Muscle of back (tissue), 11 donors: ENCODE data around the gene SAMD3. TPM values are rescaled to one million over a fixed set of nuclear protein-coding genes. Genes with fewer than 3 reads are reported as not detected.
"Not testable (repeated sequence)": the region's sequence is repeated elsewhere in the genome, so short reads cannot be mapped to it uniquely, and the experiment has no call there.

Source experiments
- DNase-seq, 3 donors: peaks; one replicate each; pipeline versions ENCODE4 v3.0.0 to v3.0.0-alpha.2; 2013
- polyA plus RNA-seq, 10 donors: library from polyadenylated mRNA; unstranded; fragments of 120-200 nt; gene quantifications; one replicate each; pipeline ENCODE4 v1.2.1, GENCODE V29; 2013; ENCODE audit not compliant: insufficient read length in 10 of 10

SAMD3 gene
- polyA plus RNA-seq, 10 donors, result 0.74 to 4.4 (median 1.2) TPM

DNA sequence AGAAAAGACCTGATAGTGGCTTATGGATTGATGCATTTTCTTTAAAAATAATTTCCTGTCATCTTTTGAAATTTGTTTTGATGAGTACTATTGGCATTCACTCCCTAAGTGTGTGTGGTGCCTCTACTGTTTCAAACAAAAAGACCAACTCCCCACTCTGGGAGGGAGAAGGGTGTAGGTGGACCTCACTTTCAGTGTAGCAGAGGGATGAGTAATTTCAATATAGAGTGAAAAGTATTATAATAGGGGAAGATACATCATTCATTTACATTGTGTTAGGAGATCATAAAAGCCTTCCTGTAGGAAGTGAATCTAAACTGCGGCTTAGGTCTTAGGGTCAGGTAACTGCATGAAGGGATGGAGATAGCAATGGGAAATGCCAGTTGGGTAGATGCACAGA, 46.4 kb downstream of the SAMD3 start:
- DNase-seq, result no peak

DNA sequence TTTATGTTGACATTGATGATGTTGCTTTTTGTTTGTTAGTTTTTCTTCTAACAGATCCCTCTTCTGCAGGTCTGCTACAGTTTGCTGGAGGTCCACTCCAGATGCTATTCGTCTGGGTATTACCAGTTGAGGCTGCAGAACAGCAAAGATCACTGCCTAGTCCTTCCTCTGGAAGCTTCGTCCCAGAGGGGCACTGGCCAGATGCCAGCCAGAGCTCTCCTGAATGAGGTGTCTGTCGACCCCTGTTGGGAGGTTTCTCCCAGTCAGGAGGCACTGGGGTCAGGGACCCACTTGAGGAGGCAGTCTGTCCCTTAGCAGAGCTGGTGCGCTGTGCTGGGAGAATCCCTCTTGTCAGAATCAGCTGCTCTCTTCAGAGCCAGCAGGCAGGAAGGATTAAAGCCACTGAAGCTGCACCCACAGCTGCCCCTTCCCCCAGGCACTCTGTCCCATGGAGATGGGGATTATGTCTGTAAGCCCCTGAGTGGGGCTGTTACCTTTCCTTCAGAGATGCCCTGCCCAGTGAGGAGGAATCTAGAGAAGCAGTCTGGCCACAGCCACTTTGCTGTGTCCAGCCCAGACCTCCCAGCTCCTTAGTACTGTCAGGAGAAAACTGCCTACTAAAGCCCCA, 49.3 kb downstream of the SAMD3 start:
- not testable (repeated sequence) for DNase-seq

DNA sequence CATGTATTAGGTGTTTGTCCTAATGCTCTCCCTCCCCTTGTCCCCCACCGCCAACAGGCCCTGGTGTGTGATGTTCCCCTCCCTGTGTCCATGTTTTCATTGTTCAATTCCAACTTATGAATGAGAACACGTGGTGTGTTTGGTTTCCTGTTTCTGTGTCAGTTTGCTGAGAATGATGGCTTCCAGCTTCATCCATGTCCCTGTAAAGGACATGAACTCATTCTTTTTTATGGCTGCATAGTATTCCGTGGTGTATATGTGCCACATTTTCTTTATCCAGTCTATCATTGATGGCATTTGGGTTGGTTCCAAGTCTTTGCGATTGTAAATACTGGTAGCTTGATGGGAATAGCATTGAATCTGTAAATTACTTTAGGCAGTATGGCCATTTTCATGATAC, 52.6 kb downstream of the SAMD3 start:
- not testable (repeated sequence) for DNase-seq

DNA sequence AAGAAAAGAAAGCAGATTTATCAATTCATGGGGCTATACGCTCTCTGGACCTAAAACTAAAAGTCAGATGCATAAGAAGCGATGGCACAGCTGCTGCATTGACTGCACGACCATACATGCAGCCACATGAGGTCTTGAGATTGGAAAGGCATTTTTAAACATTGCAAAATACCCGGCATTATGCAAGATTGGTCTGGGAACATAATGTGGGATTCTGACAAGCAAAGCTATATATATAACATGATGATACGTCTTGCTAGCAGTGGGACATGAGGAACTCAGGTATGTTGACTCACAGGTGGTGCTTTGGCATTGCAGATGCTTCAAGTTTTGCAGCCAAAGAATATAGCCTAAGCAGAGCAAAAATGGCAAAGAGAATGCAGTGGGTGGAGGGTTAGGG, 55.1 kb downstream of the SAMD3 start:
- DNase-seq, result no peak

DNA sequence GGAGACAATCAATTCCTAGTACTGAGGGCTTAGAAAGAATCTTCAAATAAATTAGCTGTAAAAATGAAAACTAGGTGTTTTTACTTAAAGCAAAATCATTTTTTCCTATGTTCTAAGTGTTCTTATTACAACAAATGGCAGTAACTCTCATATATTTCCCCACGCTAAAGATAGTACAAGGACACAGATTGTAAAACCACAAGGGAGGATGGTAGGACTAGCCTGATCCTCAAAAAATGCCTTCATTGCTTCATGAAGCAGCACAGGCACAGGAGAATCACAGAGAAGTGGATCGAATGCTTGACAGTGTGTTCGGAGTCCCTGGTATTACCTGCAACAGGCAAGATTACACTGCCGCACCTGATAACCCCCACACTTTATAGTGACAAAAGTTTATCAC, 58.5 kb downstream of the SAMD3 start:
- DNase-seq, result no peak

DNA sequence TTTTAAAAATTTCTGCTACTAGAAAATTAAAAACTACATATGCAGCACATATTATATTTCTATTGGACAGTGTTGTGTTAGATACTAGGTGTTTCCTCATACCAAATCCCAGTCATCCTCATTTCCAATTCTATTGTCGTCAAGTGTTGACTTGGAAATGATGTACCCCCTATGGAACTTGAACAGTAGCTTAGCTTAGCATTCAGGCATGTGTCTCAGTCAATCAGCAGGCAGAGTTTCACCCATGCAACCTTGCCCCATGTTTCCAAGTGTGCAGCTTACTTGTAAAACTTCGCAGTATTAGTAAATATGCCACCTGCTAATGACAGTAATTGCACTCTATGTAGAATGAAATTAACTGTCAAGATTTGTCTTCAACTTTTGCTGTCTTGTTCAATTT, 59.5 kb downstream of the SAMD3 start:
- DNase-seq, result no peak

DNA sequence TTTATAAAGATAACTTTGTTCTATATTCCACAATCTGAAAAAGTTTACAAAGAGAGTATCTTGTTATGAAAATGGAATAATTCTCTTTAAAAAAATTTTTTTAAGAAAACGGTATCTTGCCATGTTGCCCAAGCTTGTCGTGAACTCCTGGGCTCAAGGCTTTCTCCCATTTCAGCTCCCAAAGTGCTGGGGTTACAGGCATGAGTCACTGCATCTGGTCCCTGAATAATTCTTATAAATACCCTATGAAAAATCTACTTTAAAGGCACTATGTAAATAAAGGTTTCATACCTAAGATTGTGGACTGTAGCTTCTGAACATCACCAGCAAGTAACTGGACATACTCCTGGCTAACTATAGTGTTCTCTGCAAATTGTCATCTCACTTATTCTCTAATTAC, 60.3 kb downstream of the SAMD3 start:
- DNase-seq, result no peak

DNA sequence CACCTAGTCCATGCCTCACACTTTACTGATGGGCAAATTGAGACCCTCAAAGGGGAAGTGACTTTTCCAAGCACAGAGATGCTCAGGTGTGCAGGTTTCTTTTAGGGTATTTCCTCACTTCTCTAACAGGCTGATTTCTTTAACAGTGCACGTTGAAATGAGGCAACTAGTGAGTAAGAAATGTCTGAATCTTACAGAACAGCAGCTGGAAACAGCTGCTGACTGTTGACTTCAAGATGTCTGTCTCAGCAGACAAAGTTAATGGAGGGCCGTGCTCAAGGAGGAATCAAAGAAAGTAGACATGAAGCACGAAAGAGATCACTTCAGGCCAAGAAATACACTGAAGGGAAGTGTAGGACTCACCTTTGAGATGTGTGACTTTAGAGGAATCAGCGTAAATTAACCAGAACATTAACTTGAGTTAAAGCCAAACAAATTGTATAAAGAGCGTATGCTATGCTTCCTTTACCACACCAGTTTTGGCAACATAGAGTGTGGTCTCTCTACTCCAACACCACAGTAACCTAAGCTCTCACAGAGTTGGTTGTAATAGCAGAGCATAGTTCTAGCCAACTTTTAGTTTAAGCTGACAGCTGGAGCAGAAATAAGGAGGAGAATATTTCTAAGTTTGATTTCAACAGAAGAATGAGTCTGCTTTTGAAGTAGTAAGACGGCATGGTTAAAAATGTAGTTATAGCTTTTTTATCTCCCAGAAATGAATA, 60.9 kb downstream of the SAMD3 start:
- peak in 1 of 3 donors; percentile 41 for DNase-seq

DNA sequence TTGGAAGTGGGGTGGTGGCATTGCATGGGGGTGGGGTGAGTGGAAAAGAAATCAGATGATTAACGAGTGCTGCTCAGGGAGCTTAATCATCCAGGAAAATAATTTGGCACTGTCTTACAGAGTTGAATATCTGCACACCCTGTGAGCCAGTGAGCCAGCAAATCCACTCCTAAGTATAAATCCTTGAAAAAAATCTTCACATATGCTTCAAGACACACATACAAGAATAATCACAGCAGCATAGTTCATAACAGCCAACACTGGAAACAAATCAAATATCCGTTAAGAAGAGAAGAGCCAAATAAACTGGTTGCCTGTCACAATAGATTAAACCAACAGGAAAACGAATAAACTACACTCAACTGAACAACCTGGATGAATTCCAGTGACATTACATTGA, 62.8 kb downstream of the SAMD3 start:
- DNase-seq, result peak in 1 of 3 donors; percentile 28

DNA sequence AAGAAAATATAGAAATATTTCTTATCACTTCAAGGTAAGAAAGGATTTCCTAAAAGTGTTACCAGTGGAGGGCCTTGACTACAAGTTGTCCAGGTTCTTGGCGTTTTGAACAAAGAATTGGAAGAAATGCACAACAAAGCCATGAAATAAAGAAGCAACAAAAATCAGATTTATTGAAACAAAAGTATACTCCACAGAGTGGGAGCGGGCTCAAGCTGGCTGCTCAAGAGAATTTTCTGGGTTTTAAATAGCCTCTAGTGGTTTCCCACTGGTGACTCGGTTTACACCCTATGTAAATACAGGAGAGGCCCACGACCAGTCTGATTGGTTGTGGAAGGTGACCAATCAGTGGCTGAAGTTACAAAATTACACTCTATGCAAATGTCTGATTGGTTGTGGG, 64.2 kb downstream of the SAMD3 start:
- DNase-seq, result no peak

DNA sequence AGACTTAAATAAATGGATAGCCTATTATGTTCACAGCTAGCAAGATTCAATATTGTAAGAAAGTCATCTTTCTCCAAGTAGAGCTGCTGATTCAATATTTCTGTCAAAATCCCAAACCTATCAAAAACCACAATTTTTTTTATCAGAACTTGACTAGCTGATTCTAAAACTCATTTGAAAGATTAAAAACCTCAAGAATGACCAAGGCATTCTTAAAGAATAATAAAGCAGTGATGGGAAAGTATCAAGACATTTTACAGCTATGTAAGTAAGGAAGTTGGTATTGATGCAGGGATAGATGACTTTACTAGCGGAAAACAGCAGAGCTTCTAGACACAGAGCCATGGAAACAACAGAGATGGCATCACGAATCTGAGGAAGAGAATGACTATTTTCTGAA, 64.7 kb downstream of the SAMD3 start:
- no peak for DNase-seq

DNA sequence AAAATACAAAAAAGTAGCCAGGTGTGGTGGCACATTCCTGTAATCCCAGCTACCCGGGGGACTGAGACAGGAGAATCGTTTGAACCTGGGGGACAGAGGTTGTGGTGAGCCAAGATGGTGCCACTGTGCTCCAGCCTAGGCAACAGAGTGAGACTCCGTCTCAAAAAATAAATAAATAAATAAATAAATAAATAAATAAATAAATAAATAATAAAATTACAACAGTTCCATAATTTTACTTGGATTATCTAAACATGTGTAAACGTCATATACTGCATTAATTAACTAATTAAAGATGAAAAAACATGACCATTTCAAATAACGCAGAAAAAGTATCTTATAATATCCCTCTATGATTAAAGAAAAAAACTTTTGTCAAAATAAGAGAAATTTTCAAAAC, 65.8 kb downstream of the SAMD3 start:
- no peak for DNase-seq

DNA sequence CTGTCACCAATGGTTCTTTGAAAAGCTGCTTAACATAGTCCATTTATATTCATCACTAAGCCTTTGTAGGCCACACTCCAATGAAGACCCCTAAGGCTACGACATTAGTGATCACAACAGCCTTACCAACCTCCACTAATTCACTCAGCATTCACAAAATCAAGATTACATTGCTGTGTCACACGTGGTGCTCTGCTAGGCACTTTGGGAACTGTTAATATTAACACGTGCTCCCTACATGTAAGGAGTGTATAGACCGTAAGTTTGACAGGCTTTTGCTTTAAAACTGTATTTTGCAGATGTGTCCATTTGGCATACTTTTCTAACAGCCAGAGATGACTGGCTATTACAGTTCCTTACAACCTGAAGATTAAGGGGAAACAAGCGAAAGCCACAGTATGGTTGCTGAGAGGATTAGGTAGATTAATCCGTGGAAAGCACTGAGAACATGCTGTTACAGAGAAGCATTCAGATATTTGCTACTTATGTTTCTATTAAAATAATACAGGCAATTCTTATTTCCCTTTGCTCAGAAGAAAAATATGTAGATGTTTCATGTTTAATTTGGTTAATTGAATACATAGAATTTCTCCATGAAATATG, 69.7 kb downstream of the SAMD3 start:
- DNase-seq, result no peak

DNA sequence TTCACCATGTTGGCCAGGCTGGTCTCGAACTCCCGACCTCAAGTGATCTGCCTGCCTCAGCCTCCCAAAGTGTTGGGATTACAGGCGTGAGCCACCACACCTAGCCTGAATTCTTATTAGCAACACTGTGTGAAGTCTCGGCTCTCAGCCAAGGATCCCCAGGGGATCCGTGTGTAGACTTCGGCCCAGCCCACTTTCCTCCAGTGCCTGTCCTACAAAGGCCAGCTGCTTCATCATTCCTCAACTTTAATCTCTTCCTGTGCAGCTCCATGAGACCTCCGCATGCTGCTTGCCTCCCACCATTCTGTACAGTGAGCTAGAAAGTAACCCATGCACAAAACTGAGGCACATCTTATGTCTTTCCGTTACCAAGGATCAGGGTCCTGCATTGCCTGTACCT, 71.8 kb downstream of the SAMD3 start:
- DNase-seq, result no peak

DNA sequence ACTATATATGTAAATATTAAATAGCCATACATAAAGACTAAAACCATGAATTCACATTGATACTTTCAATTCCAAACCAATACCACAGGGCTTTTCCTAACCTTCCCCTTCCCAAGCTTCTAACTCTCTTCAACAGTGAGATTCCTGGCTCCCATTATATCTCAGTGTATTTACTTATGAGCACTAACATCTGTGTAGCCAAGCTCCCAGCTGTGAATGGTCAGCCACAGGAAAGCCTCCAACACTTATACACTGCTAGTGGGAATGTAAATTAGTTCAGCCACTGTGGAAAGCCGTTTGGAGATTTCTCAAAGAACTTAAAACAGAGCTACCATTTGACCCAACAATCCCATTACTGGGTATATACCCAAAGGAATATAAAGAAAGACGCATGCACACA, 73.7 kb downstream of the SAMD3 start:
- DNase-seq, result peak in 2 of 3 donors; percentile 24 to 41

DNA sequence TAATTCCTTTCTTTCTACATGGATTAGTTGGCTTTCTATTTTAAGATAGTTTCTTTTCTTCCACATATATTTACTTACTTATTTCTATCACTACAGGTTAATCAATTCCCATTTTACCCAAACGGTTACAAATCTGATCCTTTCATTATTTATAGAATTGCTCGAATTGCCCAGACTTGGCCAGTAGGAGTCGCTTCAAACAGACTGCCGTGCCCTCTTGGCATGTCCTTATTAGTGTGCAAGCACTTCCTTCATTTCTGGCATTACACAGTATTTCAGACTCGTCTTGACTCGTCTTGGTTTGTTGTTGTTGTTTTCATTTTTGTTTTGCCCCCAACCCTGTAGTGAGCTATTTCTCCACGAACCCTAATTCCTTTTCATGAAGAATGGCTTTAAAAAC, 74.6 kb downstream of the SAMD3 start:
- no peak for DNase-seq

DNA sequence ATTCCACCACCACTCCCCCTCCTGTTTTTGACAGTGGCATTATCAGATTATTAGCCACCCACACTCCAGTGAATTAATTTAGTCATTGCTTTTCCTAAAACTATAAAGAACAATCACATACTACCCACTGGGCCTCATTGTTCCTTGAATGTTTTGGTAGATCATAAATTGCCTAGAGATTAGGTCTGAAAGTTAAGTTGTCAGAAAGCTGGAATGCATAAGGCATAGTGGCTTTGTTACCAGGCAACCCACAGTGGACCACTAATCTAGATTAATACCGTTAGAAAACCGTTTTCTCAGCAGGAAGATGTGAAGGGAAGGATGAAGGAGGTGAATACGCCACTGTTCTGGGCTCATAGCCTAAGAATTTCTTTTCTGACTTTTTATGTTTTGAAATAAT, 75.6 kb downstream of the SAMD3 start:
- no peak for DNase-seq

DNA sequence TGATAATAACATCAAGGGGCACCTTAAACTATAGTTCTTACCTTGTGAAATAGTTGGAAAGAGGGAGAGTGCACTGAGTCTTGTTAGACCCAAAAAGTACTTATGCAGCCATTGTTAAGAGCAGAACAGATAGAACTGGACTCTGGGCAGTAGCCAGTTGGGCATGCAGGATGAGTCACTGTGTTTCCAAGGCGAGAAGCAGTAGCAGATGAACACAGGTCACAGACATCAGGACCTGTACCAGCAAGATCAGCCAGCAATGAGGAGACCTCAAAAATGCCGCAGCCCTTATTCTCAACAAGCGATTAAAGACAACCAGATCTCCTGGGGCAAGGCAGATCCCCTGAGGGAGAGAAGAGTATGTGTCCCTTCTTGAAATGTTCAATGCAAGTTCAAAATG, 79.0 kb downstream of the SAMD3 start:
- DNase-seq, result no peak

DNA sequence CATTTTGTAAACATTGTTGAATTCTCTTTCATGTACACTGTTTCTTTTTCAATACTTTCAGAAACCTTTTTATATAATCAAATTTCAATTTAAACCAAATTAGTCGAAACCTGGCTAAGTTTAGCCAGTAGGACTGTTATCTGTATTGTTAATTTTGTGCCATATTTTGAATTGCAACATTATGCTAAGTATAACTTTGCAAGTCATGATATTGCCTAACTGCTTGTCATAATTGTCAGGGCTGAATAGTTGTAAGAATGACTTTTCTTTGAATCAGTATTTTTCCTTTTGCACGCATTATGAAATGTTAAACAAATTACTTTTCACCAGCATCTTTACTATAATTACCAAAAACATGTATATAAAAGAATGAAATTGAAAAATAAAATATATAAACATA, 82.7 kb downstream of the SAMD3 start:
- no peak for DNase-seq

DNA sequence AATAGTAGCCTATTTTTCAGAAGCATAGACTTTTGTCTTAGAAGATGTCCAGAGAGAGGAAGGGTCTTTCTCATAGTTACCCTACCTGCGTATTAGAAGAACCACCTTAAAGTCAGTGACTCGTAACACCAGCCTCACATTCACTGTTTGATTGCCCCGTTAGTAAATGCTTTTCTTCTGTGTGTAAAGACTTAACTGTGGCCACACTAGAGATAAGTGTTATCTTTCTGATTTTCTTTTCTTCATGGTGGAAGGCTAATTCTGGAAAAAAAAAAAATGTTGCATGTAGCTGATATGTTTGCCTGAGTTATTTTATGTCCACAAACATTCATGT, 83.9 kb downstream of the SAMD3 start:
- no peak for DNase-seq

DNA sequence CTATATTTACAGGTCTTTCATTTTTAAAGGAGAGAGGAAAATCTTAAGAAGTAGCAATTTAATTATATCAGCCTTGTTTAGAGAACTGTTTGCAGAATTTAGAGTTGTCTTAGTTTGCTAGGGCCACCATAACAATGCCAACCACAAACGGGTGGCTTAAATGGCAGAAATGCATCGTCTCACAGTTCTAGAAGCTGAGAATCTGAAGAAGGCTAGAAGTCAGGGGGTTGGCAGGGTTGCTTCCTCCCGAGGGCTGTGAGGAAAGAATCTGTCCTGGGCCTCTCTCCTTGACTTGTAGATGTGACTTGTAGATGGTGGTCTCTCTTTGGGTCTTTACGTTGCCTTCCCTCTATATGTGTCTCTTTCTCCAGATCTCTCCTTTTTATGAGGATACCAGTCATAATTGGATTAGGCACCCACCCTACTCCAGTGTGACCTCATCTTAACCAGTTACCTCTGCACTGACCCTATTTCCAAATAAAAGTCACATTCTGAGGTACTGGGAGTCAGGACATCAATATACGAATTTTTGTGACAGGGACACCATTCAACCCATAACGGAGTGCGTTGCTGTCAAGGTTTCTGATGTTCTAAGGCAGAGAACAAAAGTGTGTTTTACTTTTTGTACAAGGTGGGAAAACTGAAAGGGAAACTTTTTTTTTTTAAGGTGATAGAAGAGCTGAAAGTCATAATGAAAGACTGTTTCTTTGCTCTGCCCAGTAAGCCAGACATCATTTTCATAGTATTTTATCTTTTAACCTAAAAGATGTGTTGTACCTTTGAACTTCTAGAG, 84.4 kb downstream of the SAMD3 start:
- no peak for DNase-seq

DNA sequence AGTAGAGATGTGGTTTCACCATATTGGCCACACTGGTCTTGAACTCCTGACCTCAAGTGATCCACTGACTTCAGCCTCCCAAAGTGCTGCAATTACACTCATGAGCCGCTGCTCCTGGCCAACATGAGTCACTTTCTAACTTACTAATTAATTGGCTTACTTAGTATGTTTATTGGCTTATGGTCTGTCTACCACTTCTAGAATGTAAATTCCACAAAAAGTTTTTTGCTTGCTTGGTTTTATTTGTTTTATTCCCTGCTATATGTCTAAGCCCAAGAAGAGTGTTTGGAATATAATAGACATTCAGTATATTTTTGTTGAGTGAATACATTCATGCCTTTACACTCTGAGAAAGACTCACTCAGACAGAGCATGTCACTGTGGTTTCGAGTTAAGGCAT, 86.0 kb downstream of the SAMD3 start:
- no peak for DNase-seq

DNA sequence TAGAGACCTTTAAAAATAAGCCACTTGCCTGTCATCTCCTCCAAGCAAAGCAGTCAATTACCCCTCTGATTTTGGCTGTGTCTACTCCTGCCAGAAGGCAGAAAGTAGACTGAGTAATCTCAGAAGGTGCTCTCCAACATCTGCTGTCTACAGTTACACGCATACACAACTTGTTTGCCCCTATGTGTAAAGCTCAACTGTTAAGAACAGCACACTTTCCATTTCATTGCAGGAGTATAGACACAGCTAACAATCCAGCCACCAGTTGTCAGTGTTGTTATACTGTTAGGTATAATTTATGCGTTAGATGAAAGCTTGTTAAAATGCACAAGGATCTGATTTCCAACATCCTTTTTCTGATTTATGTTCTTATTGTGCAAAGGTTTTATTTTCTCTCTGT, 88.2 kb downstream of the SAMD3 start:
- DNase-seq, result no peak
